CD4-positive, alpha-beta T cell treated with Interleukin-6 for 4 hours (primary cell): ENCODE results near the gene RTP5.
"Not testable (repeated sequence)": the region's sequence is repeated elsewhere in the genome, so short reads cannot be mapped to it uniquely, and the experiment has no call there.

Source experiments
- DNase-seq: peaks from one replicate; pipeline ENCODE4 v3.0.0-alpha.2; 2020; ENCODE audit warnings: mixed read lengths

RTP5 gene

GRCh38 chr2:241869087-241869961 is at the start of gene RTP5:
TSS of gene RTP5 (plus strand) at chr2:241869729. CDS start at chr2:241869757, 28 bp downstream.
- DNase-seq, result peak; percentile 0

- not testable (repeated sequence) for DNase-seq
These were observed 49.4 kb upstream of the RTP5 start for GRCh38 chr2:241819947-241820624.

GRCh38 chr2:241820625-241821384 is 48.7 kb upstream of the RTP5 start:
- DNase-seq, result no peak

GRCh38 chr2:241821460-241822263 is 47.9 kb upstream of the RTP5 start:
- no peak for DNase-seq

GRCh38 chr2:241822264-241822623 is 47.3 kb upstream of the RTP5 start:
- no peak for DNase-seq

- not testable (repeated sequence) for DNase-seq
These were observed 45.7 kb upstream of the RTP5 start for GRCh38 chr2:241823531-241824437.

GRCh38 chr2:241827394-241827793 is 42.1 kb upstream of the RTP5 start:
- no peak for DNase-seq

GRCh38 chr2:241833101-241833663 is 36.3 kb upstream of the RTP5 start:
- no peak for DNase-seq

GRCh38 chr2:241833756-241834526 is 35.6 kb upstream of the RTP5 start:
- DNase-seq, result not testable (repeated sequence)

- no peak for DNase-seq
These were observed 34.9 kb upstream of the RTP5 start for GRCh38 chr2:241834527-241835210.

GRCh38 chr2:241835611-241836010 is 33.9 kb upstream of the RTP5 start:
- no peak for DNase-seq

GRCh38 chr2:241836292-241836691 is 33.2 kb upstream of the RTP5 start:
- DNase-seq, result no peak

- no peak for DNase-seq
These were observed 32.1 kb upstream of the RTP5 start for GRCh38 chr2:241837197-241837965.

GRCh38 chr2:241841181-241842066 is 28.1 kb upstream of the RTP5 start:
- DNase-seq, result no peak

- DNase-seq, result no peak
These were observed 27.5 kb upstream of the RTP5 start for GRCh38 chr2:241842067-241842415.

GRCh38 chr2:241842620-241843211 is 26.8 kb upstream of the RTP5 start:
- peak; percentile 49 for DNase-seq

- DNase-seq, result no peak
These were observed 26.0 kb upstream of the RTP5 start for GRCh38 chr2:241843321-241844065.
